Heart left ventricle (tissue), 16 donors: Measurements from ENCODE around the gene UBE2E2. TPM values are rescaled to one million over a fixed set of nuclear protein-coding genes. Genes with fewer than 3 reads are reported as not detected.
"Not testable (repeated sequence)": the region's sequence is repeated elsewhere in the genome, so short reads cannot be mapped to it uniquely, and the experiment has no call there.

Experiments used
- ATAC-seq, 4 donors: fragments of 200-7000 bp; cut with Tn5 transposase; one replicate each; pipeline ENCODE4 v1.9.1; 2020 to 2022; ENCODE audit warnings: moderate library complexity in 4 of 4, mild to moderate bottlenecking in 3 of 4, moderate number of reproducible peaks in 1 of 4
- DNase-seq, 5 donors: peaks; one replicate each; pipeline ENCODE4 v3.0.0-alpha.2; 2020
- H3K27ac ChIP-seq, 12 donors: fragments of 200-600 bp; sonication (generic) in 4 of 12; one replicate each; pipeline versions ENCODE4 v1.5.0 to v1.8.0; 2016 to 2022; ENCODE audit warnings: mild to moderate bottlenecking in 2 of 12
- H3K27me3 ChIP-seq, 9 donors: fragments of 200-600 bp; sonication (generic) in 2 of 9; one replicate each; pipeline versions ENCODE4 v1.5.1 to v1.8.0; 2016 to 2022; ENCODE audit warnings: mild to moderate bottlenecking in 3 of 9
- H3K36me3 ChIP-seq, 9 donors: fragments of 200-600 bp; sonication (generic) in 2 of 9; one replicate each; pipeline versions ENCODE4 v1.5.0 to v1.8.0; 2018 to 2022; ENCODE audit warnings: mild to moderate bottlenecking in 2 of 9
- H3K4me1 ChIP-seq, 12 donors: fragments of 200-600 bp; sonication (generic) in 4 of 12; one replicate each; pipeline versions ENCODE4 v1.5.0 to v1.8.0; 2016 to 2022; ENCODE audit warnings: mild to moderate bottlenecking in 3 of 12
- H3K4me3 ChIP-seq, 12 donors: fragments of 200-600 bp; sonication (generic) in 4 of 12; one replicate each; pipeline versions ENCODE4 v1.5.0 to v1.8.0; 2017 to 2022; ENCODE audit warnings: mild to moderate bottlenecking in 9 of 12, moderate library complexity in 4 of 12
- H3K9me3 ChIP-seq, 12 donors: fragments of 200-600 bp; sonication (generic) in 4 of 12; one replicate each; pipeline versions ENCODE4 v1.5.0 to v1.8.0; 2016 to 2022; ENCODE audit warnings: mild to moderate bottlenecking in 1 of 12
- CTCF ChIP-seq, 12 donors: fragments of 200-600 bp; sonication (generic) in 4 of 12; IDR thresholded peaks; one replicate each; pipeline versions ENCODE4 v1.5.0 to v1.8.0; 2018 to 2022; ENCODE audit warnings: antibody characterized with exemption in 12 of 12, mild to moderate bottlenecking in 5 of 12
- POLR2A ChIP-seq, 2 donors: fragments of 450-650 bp; IDR thresholded peaks; one replicate each; pipeline ENCODE4 v1.6.1; 2017; ENCODE audit warnings: antibody characterized with exemption in 2 of 2, mild to moderate bottlenecking in 2 of 2, moderate library complexity in 2 of 2
- WGBS, 4 donors: extraction: QIAGEN DNeasy Blood & Tissue Kit in 2 of 4; methylation state at CpG; one replicate each; pipeline versions ENCODE4 v1.1.5 to v1.1.7; 2013 to 2018; 5-methylcytosine and 5-hydroxymethylcytosine counted together
- intact Hi-C, 10 donors: fragments of 100-400 bp; cut with DNase I; formaldehyde crosslinking; loops; one replicate each; pipeline versions ENCODE4 v1.11.1 to v1.14.2; 2022
- polyA plus RNA-seq, 2 donors: library from polyadenylated mRNA; stranded (reverse); fragments of 200-250 nt; gene quantifications; one replicate each; pipeline ENCODE4 v1.2.3, GENCODE V29; 2013
- total RNA-seq, 9 donors: library from RNA; depleted of rRNA in 2 of 9; stranded (reverse); fragments of >200 nt in 2 of 9; fragmentation: NEBNext Ultra II Directional in 3 of 9; extraction: Animal tissue kit (Norgen Biotek cat#: 25700) in 3 of 9; gene quantifications; one replicate each; pipeline versions ENCODE4 v1.1.0 to v1.2.4, GENCODE V29; 2016 to 2023
- donor health status: ischemic (EF 13 %, LVEDD 7.1; RV severe dilation, severe dysfunction).
- donor health status: healthy with polysubstance abuse.
- donor health status: DM: no; HTN: yes; CAD: no.
- donor health status: DM: no; HTN: no; CAD: no.
- donor health status: ischemic (EF 25% LVEDD 6.9; RV normal size, moderate dysfunction).
- donor health status: ischemic (EF 25% LVEDD 5.7; RV mildly dilated, moderate dysfunction).
- donor health status: healthy.
- donor health status: DM: yes; HTN: yes; CAD: no.
- donor health status: ischemic (EF 35%, LVEDD 5.7; RV mildly dilated, moderate dysfunction).
- donor health status: nonischemic (EF 11% LVEDD 7.7; RV severe dilation, severe dysfunction).
- donor health status: DM: yes; HTN: yes; CAD: no.
- donor health status: PGD.
- donor health status: ischemic (EF 29% LVEDD 5.4; RV normal size, mild dysfunction).
- donor health status: nonischemic (EF 23%, LVEDD 6.1; RV moderate dilation, normal function).

The UBE2E2 gene
- total and polyA plus RNA-seq, 11 donors, result 21.9 to 63.9 (median 50.8) TPM

GRCh38 chr3:23341147-23341838 lies 138.2 kb downstream of the UBE2E2 start:
- intact Hi-C loops, result no loop called here
- H3K4me1 ChIP-seq, result peaks cover 0 to 13% (median 0%) of the 10 kb centered on the region in 12 donors
- no peak for ATAC-seq
- no peaks in the 10 kb centered on the region for H3K27me3 ChIP-seq
- no peak for DNase-seq
- H3K27ac ChIP-seq, result no peak overlapping the region
- H3K36me3 ChIP-seq, result no peaks in the 10 kb centered on the region
- H3K4me3 ChIP-seq, result no peak overlapping the region
- no peaks in the 10 kb centered on the region for H3K9me3 ChIP-seq
- WGBS, 4 donors, result 35 to 53% (median 42%) methylated on average over 1 of the region's 1 CpG
- TF ChIP-seq CTCF (IDR thresholded peaks at IDR 0.05) (no peak), POLR2A (IDR thresholded peaks at IDR 0.05) (no peak)

GRCh38 chr3:23342343-23342742 lies 139.2 kb downstream of the UBE2E2 start:
- TF ChIP-seq POLR2A (IDR thresholded peaks at IDR 0.05) (no peak), CTCF (IDR thresholded peaks at IDR 0.05) (no peak)
- intact Hi-C loops, result no loop called here
- Histone ChIP-seq H3K27ac (no peak overlapping the region), H3K4me3 (no peak overlapping the region), H3K36me3 (no peaks in the 10 kb centered on the region), H3K27me3 (no peaks in the 10 kb centered on the region), H3K4me1 (peaks cover 0 to 13% (median 0%) of the 10 kb centered on the region in 12 donors), H3K9me3 (no peaks in the 10 kb centered on the region)
- no peak for ATAC-seq
- no peak for DNase-seq
- WGBS, 4 donors, result 83 to 88% (median 85%) methylated on average over 4 of the region's 4 CpGs

GRCh38 chr3:23343509-23343908 lies 140.4 kb downstream of the UBE2E2 start:
- Histone ChIP-seq H3K4me3 (no peak overlapping the region), H3K27ac (no peak overlapping the region), H3K4me1 (peaks cover 0 to 13% (median 0%) of the 10 kb centered on the region in 12 donors), H3K36me3 (no peaks in the 10 kb centered on the region), H3K9me3 (no peaks in the 10 kb centered on the region), H3K27me3 (no peaks in the 10 kb centered on the region)
- DNase-seq (no peak), ATAC-seq (no peak)
- WGBS, 4 donors, result 81 to 86% (median 85%) methylated on average over 7 of the region's 7 CpGs
- intact Hi-C loops, result no loop called here
- no peak for TF ChIP-seq CTCF (IDR thresholded peaks at IDR 0.05)
- TF ChIP-seq POLR2A (IDR thresholded peaks at IDR 0.05), result no peak

DNA sequence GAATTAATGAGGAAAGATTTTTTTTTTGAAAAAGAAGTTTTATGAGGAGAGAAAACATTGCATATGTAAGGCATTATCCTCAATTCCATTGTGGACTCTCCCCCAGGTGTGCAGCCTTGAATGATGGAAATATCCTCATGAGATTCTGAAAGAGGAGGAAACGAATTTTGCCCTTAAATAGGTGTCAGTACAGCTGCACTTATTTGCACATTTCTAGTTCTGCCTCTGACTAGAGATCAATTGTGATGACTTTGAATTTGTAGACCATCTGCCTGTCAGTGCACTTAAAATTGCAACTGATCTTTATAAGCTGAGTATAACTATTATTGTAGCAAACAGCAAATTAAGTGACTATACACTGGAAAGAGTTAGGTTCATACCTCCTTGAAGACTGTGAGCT lies 141.8 kb downstream of the UBE2E2 start:
- Histone ChIP-seq H3K27me3 (no peaks in the 10 kb centered on the region), H3K4me3 (no peak overlapping the region), H3K9me3 (no peaks in the 10 kb centered on the region), H3K27ac (no peak overlapping the region), H3K4me1 (peaks cover 0 to 13% (median 0%) of the 10 kb centered on the region in 12 donors), H3K36me3 (no peaks in the 10 kb centered on the region)
- ATAC-seq, result no peak
- TF ChIP-seq POLR2A (IDR thresholded peaks at IDR 0.05), result no peak
- no peak for TF ChIP-seq CTCF (IDR thresholded peaks at IDR 0.05)
- 72 to 82% (median 75%) methylated on average over 1 of the region's 1 CpG for WGBS, 4 donors
- intact Hi-C loops, result no loop called here
- DNase-seq, result no peak

- H3K4me1 ChIP-seq, H3K27ac ChIP-seq, H3K9me3 ChIP-seq, ATAC-seq, H3K4me3 ChIP-seq, H3K27me3 ChIP-seq, H3K36me3 ChIP-seq, intact Hi-C loops, DNase-seq: not testable (repeated sequence)
- 94 to 96% (median 95%) methylated on average over 13 to 15 of the region's 15 CpGs for WGBS, 4 donors
These were observed 146.3 kb downstream of the UBE2E2 start for GRCh38 chr3:23349444-23349843.
